HCT116 (cell line): ENCODE results near the gene DCD. TPM values are rescaled to one million over a fixed set of nuclear protein-coding genes. Genes with fewer than 3 reads are reported as not detected.

Source experiments
- ATAC-seq: fragments of 200-7000 bp; cut with Tn5 transposase; 2 replicates; pipeline ENCODE4 v1.9.1; 2020; ENCODE audit warnings: mild to moderate bottlenecking, moderate library complexity
- BruUV-seq: library from RNA; stranded (reverse); fragments of 400-500 nt; replicated peaks from 2 replicates; lab custom pipeline; 2021; lab: Mats Ljungman, UMichigan
- CTCF ChIA-PET: fragments of 300-600 bp; sonication (Branson Sonifier 250); formaldehyde crosslinking; loops from one replicate; lab custom pipeline; 2021; ENCODE audit warnings: antibody characterized with exemption; lab: Charles Lee
- POLR2A ChIA-PET: fragments of 300-600, 350-600 bp; sonication (Branson Sonifier 250); formaldehyde crosslinking; loops from one replicate; lab custom pipeline; 2021; ENCODE audit warnings: antibody characterized with exemption; lab: Charles Lee
- RAD21 ChIA-PET, 2 experiments: fragments of 300-600 bp; sonication (Branson Sonifier 250); formaldehyde crosslinking; loops; one replicate each; lab custom pipeline; 2023; ENCODE audit warnings: low total read pairs in 2 of 2; ENCODE audit not compliant: uncharacterized antibody in 2 of 2, unreplicated experiment in 2 of 2, low non-redundant PET in 1 of 2; lab: Charles Lee
- DNase-seq: peaks from one replicate; pipeline ENCODE4 v3.0.0-alpha.2; 2010; ENCODE audit warnings: low read depth, low spot score
- H2AFZ ChIP-seq: fragments of 200-600 bp; shearing (Covaris generic), sonication (generic); 2 replicates; pipeline ENCODE4 v1.6.1; 2017; ENCODE audit warnings: low read depth, mixed run types, mixed read lengths, antibody characterized with exemption, low read length; ENCODE audit not compliant: poor library complexity, severe bottlenecking
- H3K27ac ChIP-seq: 2 replicates; pipeline ENCODE4 v1.5.1; 2012; ENCODE audit warnings: low read depth, low read length
- H3K27me3 ChIP-seq: fragments of 200-600 bp; sonication (generic); 2 replicates; pipeline ENCODE4 v1.6.1; 2016; ENCODE audit warnings: mixed run types, low read length, mixed read lengths; ENCODE audit not compliant: insufficient read depth
- H3K36me3 ChIP-seq, 2 experiments: fragments of 200-500 bp in 1 of 2; fragments of 200-600 bp in 1 of 2; sonication (Bioruptor generic) in 1 of 2; sonication (generic) in 1 of 2; 2 replicates each; pipeline versions ENCODE4 v1.5.1 to v1.6.1; 2014 to 2016; ENCODE audit warnings: low read length in 2 of 2, inconsistent platforms in 1 of 2, mixed read lengths in 1 of 2, mixed run types in 1 of 2; ENCODE audit not compliant: insufficient read depth in 2 of 2, control insufficient read depth in 1 of 2
- H3K4me1 ChIP-seq, 2 experiments: fragments of 200-600 bp in 1 of 2; sonication (generic) in 1 of 2; 2 replicates each; pipeline versions ENCODE4 v1.5.1 to v1.6.1; 2012 to 2017; ENCODE audit warnings: low read length in 2 of 2, inconsistent platforms in 1 of 2, mild to moderate bottlenecking in 1 of 2, mixed read lengths in 1 of 2, mixed run types in 1 of 2, moderate library complexity in 1 of 2; ENCODE audit not compliant: insufficient read depth in 2 of 2, control insufficient read depth in 1 of 2
- H3K4me2 ChIP-seq: fragments of 200-600 bp; sonication (generic); 2 replicates; pipeline ENCODE4 v1.6.1; 2017; ENCODE audit warnings: mixed run types, low read length, mixed read lengths
- H3K4me3 ChIP-seq, 2 experiments: fragments of 200-600 bp in 1 of 2; sonication (generic) in 1 of 2; replicated peaks in 1 of 2; 2 replicates each; pipeline ENCODE4 v1.5.1; 2011 to 2016; ENCODE audit warnings: low read length in 2 of 2, control low read depth in 1 of 2, low read depth in 1 of 2, mild to moderate bottlenecking in 1 of 2, mixed read lengths in 1 of 2, mixed run types in 1 of 2
- H3K79me2 ChIP-seq: fragments of 200-600 bp; sonication (generic); 2 replicates; pipeline ENCODE4 v1.6.1; 2017; ENCODE audit warnings: mild to moderate bottlenecking, mixed run types, low read length, moderate library complexity, mixed read lengths; ENCODE audit not compliant: insufficient read depth
- H3K9ac ChIP-seq: fragments of 200-600 bp; sonication (generic); 2 replicates; pipeline ENCODE4 v1.6.1; 2016; ENCODE audit warnings: low read length, mixed read lengths
- H3K9me2 ChIP-seq: fragments of 200-600 bp; sonication (generic), shearing (Covaris generic); 2 replicates; pipeline ENCODE4 v1.6.1; 2017; ENCODE audit warnings: mixed run types, mild to moderate bottlenecking, moderate library complexity; ENCODE audit not compliant: insufficient read depth
- H3K9me3 ChIP-seq, 2 experiments: fragments of 200-500 bp in 1 of 2; fragments of 200-600 bp in 1 of 2; sonication (Bioruptor generic) in 1 of 2; sonication (generic) in 1 of 2; 2 replicates each; pipeline ENCODE4 v1.6.1; 2014 to 2017; ENCODE audit warnings: low read length in 2 of 2, mixed read lengths in 2 of 2, inconsistent platforms in 1 of 2, low read depth in 1 of 2, mild to moderate bottlenecking in 1 of 2, mixed run types in 1 of 2, moderate library complexity in 1 of 2; ENCODE audit not compliant: control insufficient read depth in 1 of 2, insufficient read depth in 1 of 2
- H4K20me1 ChIP-seq: fragments of 200-600 bp; sonication (generic), shearing (Covaris generic); 2 replicates; pipeline ENCODE4 v1.6.1; 2017; ENCODE audit warnings: mixed run types, mild to moderate bottlenecking, moderate library complexity; ENCODE audit not compliant: insufficient read depth
- CBX3 ChIP-seq: IDR thresholded peaks from 2 replicates; pipeline ENCODE4 v1.6.1; 2012; ENCODE audit warnings: low read depth
- CEBPB ChIP-seq: IDR thresholded peaks from 2 replicates; pipeline ENCODE4 v1.6.1; 2012; ENCODE audit warnings: low read depth
- EZH2 ChIP-seq: fragments of 200-600 bp; sonication (generic); IDR thresholded peaks from 2 replicates; pipeline ENCODE4 v1.6.1; 2017; ENCODE audit warnings: antibody characterized with exemption, mixed run types
- JUND ChIP-seq: IDR thresholded peaks from 2 replicates; pipeline ENCODE4 v1.6.1; 2012
- POLR2AphosphoS5 ChIP-seq: IDR thresholded peaks from 2 replicates; pipeline ENCODE4 v1.6.1; 2011; ENCODE audit warnings: mild to moderate bottlenecking, low read depth, low read length, moderate library complexity
- SIN3A ChIP-seq: IDR thresholded peaks from 2 replicates; pipeline ENCODE4 v1.6.1; 2012; ENCODE audit warnings: low read depth
- SP1 ChIP-seq: IDR thresholded peaks from 2 replicates; pipeline ENCODE4 v1.6.1; 2012; ENCODE audit warnings: low read depth
- SRF ChIP-seq: IDR thresholded peaks from 2 replicates; pipeline ENCODE4 v1.6.1; 2012; ENCODE audit warnings: low read depth
- YY1 ChIP-seq: IDR thresholded peaks from 2 replicates; pipeline ENCODE4 v1.6.1; 2011; ENCODE audit warnings: low read length, low read depth, moderate library complexity, mild to moderate bottlenecking; ENCODE audit not compliant: insufficient replicate concordance; ENCODE audit errors: extremely low read depth
- ZFX ChIP-seq: fragments of 450-650 bp; IDR thresholded peaks from 2 replicates; pipeline ENCODE4 v1.6.1; 2017
- ZNF274 ChIP-seq: fragments of 200-500 bp; sonication (Bioruptor generic); IDR thresholded peaks from 2 replicates; pipeline ENCODE4 v1.6.1; 2014; ENCODE audit warnings: mild to moderate bottlenecking, low read depth, low read length, inconsistent platforms
- intact Hi-C: fragments of 100-400 bp; cut with micrococcal nuclease; formaldehyde crosslinking; loops from 2 replicates; pipeline ENCODE4 v1.10.0; 2022
- total RNA-seq: library from RNA; stranded (reverse); gene quantifications from one replicate; pipeline ENCODE4 v1.2.1, GENCODE V29; 2021; ENCODE audit not compliant: unreplicated experiment
- TF ChIP-seq, protein P1 (sequence below), 3 experiments: fragments of 200-600 bp in 1 of 3; sonication (generic) in 1 of 3; IDR thresholded peaks in 2 of 3; conservative IDR thresholded peaks in 1 of 3; 2 replicates each; pipeline ENCODE4 v1.5.1; 2012 to 2017; ENCODE audit warnings: low read depth in 2 of 3, low read length in 2 of 3, antibody characterized with exemption in 1 of 3, borderline replicate concordance in 1 of 3, control low read depth in 1 of 3, mild to moderate bottlenecking in 1 of 3, mixed read lengths in 1 of 3, mixed run types in 1 of 3, moderate library complexity in 1 of 3; ENCODE audit not compliant: insufficient read depth in 1 of 3
- TF ChIP-seq, protein P2 (sequence below): IDR thresholded peaks from 2 replicates; pipeline ENCODE4 v1.6.1; 2011; ENCODE audit warnings: mild to moderate bottlenecking, low read length, moderate library complexity; ENCODE audit not compliant: insufficient replicate concordance; ENCODE audit errors: extremely low read depth

Gene DCD
- total RNA-seq, 1 experiment from 2014 or later = not detected

DNA sequence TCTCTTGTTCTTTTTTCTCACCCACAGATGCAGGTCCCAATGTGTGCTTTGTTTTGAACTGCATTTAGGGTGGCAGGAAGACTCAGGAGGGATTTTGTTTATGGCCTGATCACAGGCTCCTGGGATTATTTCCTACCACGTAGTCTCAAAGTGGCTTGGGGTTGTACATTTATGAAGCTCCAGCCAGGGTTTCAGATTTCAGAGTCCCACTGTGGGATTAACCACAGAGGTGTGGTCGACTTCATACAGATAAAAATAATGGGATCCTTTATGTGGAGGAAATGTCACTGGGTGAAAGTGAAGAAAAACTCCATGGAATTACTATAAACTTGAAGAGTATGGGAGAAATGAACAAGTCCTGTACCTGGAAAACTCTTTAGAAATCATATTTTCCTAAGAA is 45.5 kb downstream of the DCD start:
- H4K20me1 ChIP-seq = no peaks in the 10 kb centered on the region
- TF ChIP-seq POLR2AphosphoS5 (no peak), JUND (no peak), SP1 (no peak), CBX3 (no peak), EZH2 (no peak), SIN3A (no peak), SRF (no peak), CEBPB (no peak), ZFX (no peak), ZNF274 (no peak), YY1 (no peak)
- TF ChIP-seq, protein P1, sequence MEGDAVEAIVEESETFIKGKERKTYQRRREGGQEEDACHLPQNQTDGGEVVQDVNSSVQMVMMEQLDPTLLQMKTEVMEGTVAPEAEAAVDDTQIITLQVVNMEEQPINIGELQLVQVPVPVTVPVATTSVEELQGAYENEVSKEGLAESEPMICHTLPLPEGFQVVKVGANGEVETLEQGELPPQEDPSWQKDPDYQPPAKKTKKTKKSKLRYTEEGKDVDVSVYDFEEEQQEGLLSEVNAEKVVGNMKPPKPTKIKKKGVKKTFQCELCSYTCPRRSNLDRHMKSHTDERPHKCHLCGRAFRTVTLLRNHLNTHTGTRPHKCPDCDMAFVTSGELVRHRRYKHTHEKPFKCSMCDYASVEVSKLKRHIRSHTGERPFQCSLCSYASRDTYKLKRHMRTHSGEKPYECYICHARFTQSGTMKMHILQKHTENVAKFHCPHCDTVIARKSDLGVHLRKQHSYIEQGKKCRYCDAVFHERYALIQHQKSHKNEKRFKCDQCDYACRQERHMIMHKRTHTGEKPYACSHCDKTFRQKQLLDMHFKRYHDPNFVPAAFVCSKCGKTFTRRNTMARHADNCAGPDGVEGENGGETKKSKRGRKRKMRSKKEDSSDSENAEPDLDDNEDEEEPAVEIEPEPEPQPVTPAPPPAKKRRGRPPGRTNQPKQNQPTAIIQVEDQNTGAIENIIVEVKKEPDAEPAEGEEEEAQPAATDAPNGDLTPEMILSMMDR (IDR thresholded peaks at IDR 0.05 in 2 of 3, conservative IDR thresholded peaks at IDR 0.05 in 1 of 3; ENCODE audit: borderline replicate concordance in 1 of 3, insufficient read depth in 1 of 3, low read depth in 2 of 3, low read length in 2 of 3) = no peak
- TF ChIP-seq, protein P2, sequence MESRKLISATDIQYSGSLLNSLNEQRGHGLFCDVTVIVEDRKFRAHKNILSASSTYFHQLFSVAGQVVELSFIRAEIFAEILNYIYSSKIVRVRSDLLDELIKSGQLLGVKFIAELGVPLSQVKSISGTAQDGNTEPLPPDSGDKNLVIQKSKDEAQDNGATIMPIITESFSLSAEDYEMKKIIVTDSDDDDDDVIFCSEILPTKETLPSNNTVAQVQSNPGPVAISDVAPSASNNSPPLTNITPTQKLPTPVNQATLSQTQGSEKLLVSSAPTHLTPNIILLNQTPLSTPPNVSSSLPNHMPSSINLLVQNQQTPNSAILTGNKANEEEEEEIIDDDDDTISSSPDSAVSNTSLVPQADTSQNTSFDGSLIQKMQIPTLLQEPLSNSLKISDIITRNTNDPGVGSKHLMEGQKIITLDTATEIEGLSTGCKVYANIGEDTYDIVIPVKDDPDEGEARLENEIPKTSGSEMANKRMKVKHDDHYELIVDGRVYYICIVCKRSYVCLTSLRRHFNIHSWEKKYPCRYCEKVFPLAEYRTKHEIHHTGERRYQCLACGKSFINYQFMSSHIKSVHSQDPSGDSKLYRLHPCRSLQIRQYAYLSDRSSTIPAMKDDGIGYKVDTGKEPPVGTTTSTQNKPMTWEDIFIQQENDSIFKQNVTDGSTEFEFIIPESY = no peak
- H3K9ac ChIP-seq = no peak overlapping the region
- no peak overlapping the region for H3K4me3 ChIP-seq
- ChIA-PET RAD21 (no interaction called here), CTCF (interaction anchor here (1.1 to 2.8 kb wide), 4 partner anchors 20 to 100 kb away, joined by 3 to 11 read pairs (median 6); no protein-coding TSS in a partner anchor), POLR2A (no interaction called here)
- H3K27me3 ChIP-seq = no peaks in the 10 kb centered on the region
- no peak overlapping the region for H2AFZ ChIP-seq
- H3K9me2 ChIP-seq = no peaks in the 10 kb centered on the region
- H3K27ac ChIP-seq = no peak overlapping the region
- BruUV-seq = no TSS peak
- H3K4me1 ChIP-seq = peaks cover 0 to 11% of the 10 kb centered on the region in 2 experiments; a peak in 3 of 4 replicates
- no peak for DNase-seq
- H3K79me2 ChIP-seq = no peaks in the 10 kb centered on the region
- intact Hi-C loops = loop anchor here (5.0 kb wide), 1 partner anchor 335 kb away; no protein-coding TSS in a partner anchor
- H3K4me2 ChIP-seq = no peak overlapping the region; the same call in 1 of the 2 replicates
- ATAC-seq = 0 out of 2 replicates have a peak, but pooled peaks have one; percentile 15
- no peaks in the 10 kb centered on the region for H3K36me3 ChIP-seq
- H3K9me3 ChIP-seq = no peaks in the 10 kb centered on the region
